ENCODE results near the gene VDAC1. TPM values are rescaled to one million over a fixed set of nuclear protein-coding genes. Genes with fewer than 3 reads are reported as not detected.

Gene VDAC1
- total and polyA plus RNA-seq, 2 of the 8 experiments (the other 6 are each of a cell fraction or from before 2014, with no cell fraction given), result 111 to 301 TPM

GRCh38 chr5:134022333-134022732 lies 17.6 kb upstream of the VDAC1 start (continued):
- TF ChIP-seq ATF2 (IDR thresholded peaks at IDR 0.05; ENCODE audit: low read length) (no peak), SP2 (IDR thresholded peaks at IDR 0.05; ENCODE audit: low read length) (no peak)

Data from H1 (cell line).